GM23338 (cell line): Measurements from ENCODE around the gene TMEM200A. TPM values are rescaled to one million over a fixed set of nuclear protein-coding genes. Genes with fewer than 3 reads are reported as not detected.

Experiments used
- ATAC-seq: fragments of 200-7000 bp; cut with Tn5 transposase; 3 replicates; pipeline ENCODE4 v1.9.1; 2020
- DNase-seq: peaks from one replicate; pipeline ENCODE4 v3.0.0-alpha.2; 2015; ENCODE audit warnings: low spot score
- H2AFZ ChIP-seq: fragments of 200-600 bp; sonication (generic); 2 replicates; pipeline ENCODE4 v1.8.0; 2016; ENCODE audit warnings: antibody characterized with exemption, mild to moderate bottlenecking, moderate library complexity
- H3F3A ChIP-seq: fragments of 200-600 bp; sonication (generic); replicated peaks from 2 replicates; pipeline ENCODE4 v1.8.0; 2017; ENCODE audit warnings: antibody characterized with exemption, mixed run types, low read depth
- H3K27ac ChIP-seq: fragments of 200-600 bp; sonication (generic); 2 replicates; pipeline ENCODE4 v1.6.1; 2016; ENCODE audit warnings: low read depth
- H3K27me3 ChIP-seq: fragments of 200-600 bp; sonication (generic); 2 replicates; pipeline ENCODE4 v1.8.0; 2016; ENCODE audit warnings: mild to moderate bottlenecking, mixed run types, moderate library complexity; ENCODE audit not compliant: insufficient read depth
- H3K36me3 ChIP-seq: fragments of 200-600 bp; sonication (generic); 2 replicates; pipeline ENCODE4 v1.8.0; 2016; ENCODE audit warnings: mild to moderate bottlenecking; ENCODE audit not compliant: insufficient read depth
- H3K4me1 ChIP-seq: fragments of 200-600 bp; sonication (generic); 2 replicates; pipeline ENCODE4 v1.8.0; 2016; ENCODE audit warnings: mild to moderate bottlenecking, moderate library complexity; ENCODE audit not compliant: insufficient read depth
- H3K4me2 ChIP-seq: fragments of 200-600 bp; sonication (generic); 2 replicates; pipeline ENCODE4 v1.7.1; 2017; ENCODE audit warnings: mixed run types
- H3K4me3 ChIP-seq: fragments of 200-600 bp; sonication (generic); 2 replicates; pipeline ENCODE4 v1.6.1; 2016; ENCODE audit warnings: mixed run types
- H3K79me2 ChIP-seq: fragments of 200-600 bp; sonication (generic); replicated peaks from 2 replicates; pipeline ENCODE4 v1.8.0; 2017; ENCODE audit warnings: mild to moderate bottlenecking; ENCODE audit not compliant: insufficient read depth
- H3K9me2 ChIP-seq: fragments of 200-600 bp; sonication (generic); 2 replicates; pipeline ENCODE4 v1.8.0; 2017; ENCODE audit not compliant: insufficient read depth
- H4K20me1 ChIP-seq: fragments of 200-600 bp; sonication (generic); replicated peaks from 2 replicates; pipeline ENCODE4 v1.8.0; 2017; ENCODE audit warnings: mild to moderate bottlenecking; ENCODE audit not compliant: insufficient read depth
- H3K27ac Mint-ChIP-seq: 2 replicates; pipeline ENCODE4 v1.8.0; 2020; ENCODE audit warnings: inconsistent platforms, mild to moderate bottlenecking, moderate library complexity, mixed read lengths
- H3K27me3 Mint-ChIP-seq: 3 replicates; pipeline ENCODE4 v1.8.0; 2022; ENCODE audit warnings: low read depth, mild to moderate bottlenecking, moderate library complexity, mixed read lengths, inconsistent platforms; ENCODE audit not compliant: insufficient read depth, poor library complexity
- H3K36me3 Mint-ChIP-seq: 3 replicates; pipeline ENCODE4 v1.8.0; 2021; ENCODE audit warnings: low read depth, mild to moderate bottlenecking, inconsistent platforms, moderate library complexity, mixed read lengths
- H3K4me1 Mint-ChIP-seq: 3 replicates; pipeline ENCODE4 v1.8.0; 2020; ENCODE audit warnings: mild to moderate bottlenecking, inconsistent platforms, mixed read lengths
- H3K4me3 Mint-ChIP-seq: 3 replicates; pipeline ENCODE4 v1.8.0; 2021; ENCODE audit warnings: moderate library complexity, mild to moderate bottlenecking, inconsistent platforms, mixed read lengths
- H3K9me3 Mint-ChIP-seq: 3 replicates; pipeline ENCODE4 v1.8.0; 2020; ENCODE audit warnings: moderate library complexity, mild to moderate bottlenecking, inconsistent platforms, mixed read lengths
- EZH2 ChIP-seq: fragments of 200-600 bp; sonication (generic); IDR thresholded peaks from one replicate; pipeline ENCODE4 v1.8.0; 2017; ENCODE audit warnings: antibody characterized with exemption, mild to moderate bottlenecking, low read depth; ENCODE audit not compliant: unreplicated experiment
- NANOG ChIP-seq: IDR thresholded peaks from 2 replicates; pipeline ENCODE4 v1.6.1; 2016; ENCODE audit warnings: antibody characterized with exemption, borderline replicate concordance
- REST ChIP-seq: IDR thresholded peaks from one replicate; pipeline ENCODE4 v1.6.1; 2018; ENCODE audit warnings: antibody characterized with exemption; ENCODE audit not compliant: unreplicated experiment
- STAT1 ChIP-seq: IDR thresholded peaks from one replicate; pipeline ENCODE4 v1.6.1; 2016; ENCODE audit warnings: antibody characterized with exemption; ENCODE audit not compliant: unreplicated experiment
- ZNF331 ChIP-seq: fragments of 250-450 bp; sonication (Bioruptor Pico); IDR thresholded peaks from 2 replicates; pipeline ENCODE4 v1.5.0; 2020; ENCODE audit warnings: low read depth, mild to moderate bottlenecking, moderate library complexity
- ZNF462 ChIP-seq: fragments of 250-450 bp; sonication (Bioruptor Pico); IDR thresholded peaks from 2 replicates; pipeline ENCODE4 v1.5.0; 2020; ENCODE audit warnings: mild to moderate bottlenecking, moderate library complexity
- polyA plus RNA-seq: library from polyadenylated mRNA; unstranded; fragments of >200 nt; fragmentation: Nextera tagmentation; extraction: Ambion mirVana; gene quantifications from 2 replicates; pipeline ENCODE4 v1.2.1, GENCODE V29; 2016
- total RNA-seq: library from RNA; depleted of rRNA; stranded (reverse); fragments of >200 nt; shearing (Covaris generic); gene quantifications from 2 replicates; pipeline ENCODE4 v1.2.3, GENCODE V29; 2014
- TF ChIP-seq, protein P1 (sequence below): IDR thresholded peaks from 2 replicates; pipeline ENCODE4 v1.6.1; 2016; ENCODE audit warnings: antibody characterized with exemption
- TF ChIP-seq, protein P2 (sequence below), 2 experiments: fragments of 200-600 bp in 1 of 2; sonication (generic) in 1 of 2; conservative IDR thresholded peaks; 2 replicates each; pipeline versions ENCODE4 v1.5.1 to v1.6.1; 2016 to 2017; ENCODE audit warnings: antibody characterized with exemption in 2 of 2, low read depth in 2 of 2, mild to moderate bottlenecking in 2 of 2, moderate library complexity in 1 of 2

Gene TMEM200A
- total and polyA plus RNA-seq, 2 experiments from 2014 or later, result 7.1 to 22.7 TPM

DNA sequence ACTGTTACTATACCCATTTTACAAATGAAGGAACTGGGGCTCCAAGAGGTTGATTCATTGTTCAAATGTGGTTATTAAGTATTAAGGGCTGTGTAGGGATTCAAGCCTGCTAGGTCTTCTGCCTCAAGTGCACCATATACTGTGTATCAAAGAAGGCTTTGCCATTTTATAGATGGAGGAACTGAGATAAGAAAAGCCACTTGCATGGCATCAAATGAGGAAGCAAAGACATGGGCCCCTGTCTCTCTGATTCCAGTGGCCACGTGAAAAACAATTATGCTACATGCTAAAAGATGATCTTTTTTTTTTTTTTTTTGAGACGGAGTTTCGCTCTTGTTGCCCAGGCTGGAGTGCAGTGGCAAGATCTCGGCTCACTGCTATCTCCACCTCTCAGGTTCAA is 67.0 kb downstream of the TMEM200A start:
- H3K36me3 ChIP-seq, result no peaks in the 10 kb centered on the region
- Mint-ChIP-seq H3K36me3 (no peaks in the 10 kb centered on the region; the same call in 2 of the 3 replicates), H3K27me3 (peaks cover 1% of the 10 kb centered on the region), H3K4me1 (peaks cover 22% of the 10 kb centered on the region), H3K27ac (no peak overlapping the region), H3K9me3 (no peaks in the 10 kb centered on the region), H3K4me3 (no peak overlapping the region)
- H3K27ac ChIP-seq, result no peak overlapping the region
- no peaks in the 10 kb centered on the region for H4K20me1 ChIP-seq
- H3K9me2 ChIP-seq, result no peaks in the 10 kb centered on the region
- no peaks in the 10 kb centered on the region for H3K27me3 ChIP-seq
- H3K4me2 ChIP-seq, result no peak overlapping the region
- no peaks in the 10 kb centered on the region for H3F3A ChIP-seq
- H3K4me3 ChIP-seq, result no peak overlapping the region
- H2AFZ ChIP-seq, result no peak overlapping the region
- TF ChIP-seq REST (no peak), ZNF462 (no peak), STAT1 (no peak), EZH2 (no peak), ZNF331 (CRISPR knock-in tag) (no peak), NANOG (no peak)
- TF ChIP-seq, protein P1, sequence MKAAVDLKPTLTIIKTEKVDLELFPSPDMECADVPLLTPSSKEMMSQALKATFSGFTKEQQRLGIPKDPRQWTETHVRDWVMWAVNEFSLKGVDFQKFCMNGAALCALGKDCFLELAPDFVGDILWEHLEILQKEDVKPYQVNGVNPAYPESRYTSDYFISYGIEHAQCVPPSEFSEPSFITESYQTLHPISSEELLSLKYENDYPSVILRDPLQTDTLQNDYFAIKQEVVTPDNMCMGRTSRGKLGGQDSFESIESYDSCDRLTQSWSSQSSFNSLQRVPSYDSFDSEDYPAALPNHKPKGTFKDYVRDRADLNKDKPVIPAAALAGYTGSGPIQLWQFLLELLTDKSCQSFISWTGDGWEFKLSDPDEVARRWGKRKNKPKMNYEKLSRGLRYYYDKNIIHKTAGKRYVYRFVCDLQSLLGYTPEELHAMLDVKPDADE, result no peak
- TF ChIP-seq, protein P2, sequence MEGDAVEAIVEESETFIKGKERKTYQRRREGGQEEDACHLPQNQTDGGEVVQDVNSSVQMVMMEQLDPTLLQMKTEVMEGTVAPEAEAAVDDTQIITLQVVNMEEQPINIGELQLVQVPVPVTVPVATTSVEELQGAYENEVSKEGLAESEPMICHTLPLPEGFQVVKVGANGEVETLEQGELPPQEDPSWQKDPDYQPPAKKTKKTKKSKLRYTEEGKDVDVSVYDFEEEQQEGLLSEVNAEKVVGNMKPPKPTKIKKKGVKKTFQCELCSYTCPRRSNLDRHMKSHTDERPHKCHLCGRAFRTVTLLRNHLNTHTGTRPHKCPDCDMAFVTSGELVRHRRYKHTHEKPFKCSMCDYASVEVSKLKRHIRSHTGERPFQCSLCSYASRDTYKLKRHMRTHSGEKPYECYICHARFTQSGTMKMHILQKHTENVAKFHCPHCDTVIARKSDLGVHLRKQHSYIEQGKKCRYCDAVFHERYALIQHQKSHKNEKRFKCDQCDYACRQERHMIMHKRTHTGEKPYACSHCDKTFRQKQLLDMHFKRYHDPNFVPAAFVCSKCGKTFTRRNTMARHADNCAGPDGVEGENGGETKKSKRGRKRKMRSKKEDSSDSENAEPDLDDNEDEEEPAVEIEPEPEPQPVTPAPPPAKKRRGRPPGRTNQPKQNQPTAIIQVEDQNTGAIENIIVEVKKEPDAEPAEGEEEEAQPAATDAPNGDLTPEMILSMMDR (conservative IDR thresholded peaks at IDR 0.05; ENCODE audit: low read depth in 2 of 2), result no peak
- H3K79me2 ChIP-seq, result peaks cover 15% of the 10 kb centered on the region; the same call in 1 of the 2 replicates
- DNase-seq, result no peak
- H3K4me1 ChIP-seq, result peaks cover 10% of the 10 kb centered on the region
- no peak for ATAC-seq
